Spleen (tissue), 7 donors: ENCODE data around the gene HOXD11.

Source experiments
- CTCF ChIP-seq, 11 experiments: fragments of 200-600 bp in 7 of 11; fragments of 450-650 bp in 4 of 11; sonication (generic) in 4 of 11; IDR thresholded peaks in 8 of 11; conservative IDR thresholded peaks in 3 of 11; 1 replicate in 7 of 11; 2 replicates in 4 of 11; pipeline versions ENCODE4 v1.4.0 to v1.8.0; 2016 to 2021; ENCODE audit warnings: antibody characterized with exemption in 11 of 11, inconsistent platforms in 4 of 11, mild to moderate bottlenecking in 1 of 11
- POLR2A ChIP-seq, 3 donors: fragments of 450-650 bp; IDR thresholded peaks; one replicate each; pipeline ENCODE4 v1.5.1; 2017; ENCODE audit warnings: antibody characterized with exemption in 3 of 3, mild to moderate bottlenecking in 1 of 3
- POLR2AphosphoS5 ChIP-seq, 3 donors: sonication (generic); formaldehyde crosslinking; IDR thresholded peaks; one replicate each; pipeline ENCODE4 v1.5.1; 2017; ENCODE audit warnings: antibody characterized with exemption in 3 of 3
- donor health status: DM: no; HTN: no; CAD: no; lungs with moderate emphysema.
- donor health status: DM: no; HTN: no; CAD: no.
- donor health status: DM: no; HTN: no; CAD: no.

- no peak for TF ChIP-seq POLR2A (IDR thresholded peaks at IDR 0.05)
- no peak for TF ChIP-seq CTCF (IDR thresholded peaks at IDR 0.05 in 8 of 11, conservative IDR thresholded peaks at IDR 0.05 in 3 of 11)
- no peak for TF ChIP-seq POLR2AphosphoS5 (IDR thresholded peaks at IDR 0.05)
Observed at GRCh38 chr2:176092270-176093144, 14.6 kb upstream of the HOXD11 start, which contains the start of gene HOXD13.
